Smooth muscle cell (in vitro differentiated cells): ENCODE results near the gene NBEA. TPM values are rescaled to one million over a fixed set of nuclear protein-coding genes. Genes with fewer than 3 reads are reported as not detected.

Experiments used
- DNase-seq: peaks from one replicate; lab custom pipeline; 2025; ENCODE audit not compliant: unreplicated experiment; lab: John Stamatoyannopoulos, UW
- H2AFZ ChIP-seq: fragments of 200-600 bp; sonication (generic); 2 replicates; pipeline ENCODE4 v1.6.0; 2016; ENCODE audit warnings: antibody characterized with exemption, low read depth, mild to moderate bottlenecking
- H3F3A ChIP-seq: fragments of 200-600 bp; sonication (generic); 2 replicates; pipeline ENCODE4 v1.6.0; 2017; ENCODE audit warnings: antibody characterized with exemption, low read depth
- H3K27ac ChIP-seq: fragments of 200-600 bp; sonication (generic); 2 replicates; pipeline ENCODE4 v1.5.1; 2016; ENCODE audit warnings: low read depth, mild to moderate bottlenecking
- H3K27me3 ChIP-seq: fragments of 200-600 bp; sonication (generic); 2 replicates; pipeline ENCODE4 v1.6.1; 2016; ENCODE audit warnings: low read depth, mild to moderate bottlenecking
- H3K36me3 ChIP-seq: fragments of 200-600 bp; sonication (generic); 2 replicates; pipeline ENCODE4 v1.5.1; 2016; ENCODE audit warnings: low read depth
- H3K4me1 ChIP-seq: fragments of 200-600 bp; sonication (generic); 2 replicates; pipeline ENCODE4 v1.5.1; 2016; ENCODE audit warnings: low read depth
- H3K4me2 ChIP-seq: fragments of 200-600 bp; sonication (generic); 2 replicates; pipeline ENCODE4 v1.6.0; 2016; ENCODE audit warnings: mild to moderate bottlenecking
- H3K4me3 ChIP-seq: fragments of 200-600 bp; sonication (generic); 2 replicates; pipeline ENCODE4 v1.5.1; 2016; ENCODE audit warnings: mild to moderate bottlenecking
- H3K79me2 ChIP-seq: fragments of 200-600 bp; sonication (generic); 2 replicates; pipeline ENCODE4 v1.6.0; 2016; ENCODE audit warnings: low read depth, mild to moderate bottlenecking
- H3K9ac ChIP-seq: fragments of 200-600 bp; sonication (generic); 2 replicates; pipeline ENCODE4 v1.6.0; 2016; ENCODE audit warnings: low read depth
- H3K9me3 ChIP-seq: fragments of 200-600 bp; sonication (generic); replicated peaks from 2 replicates; pipeline ENCODE4 v1.5.1; 2016; ENCODE audit warnings: low read depth
- H4K20me1 ChIP-seq: fragments of 200-600 bp; sonication (generic); 2 replicates; pipeline ENCODE4 v1.6.0; 2016; ENCODE audit warnings: low read depth
- CTCF ChIP-seq: fragments of 200-600 bp; sonication (generic); IDR thresholded peaks from 2 replicates; pipeline ENCODE4 v1.5.1; 2017; ENCODE audit warnings: borderline replicate concordance, mild to moderate bottlenecking, antibody characterized with exemption; ENCODE audit not compliant: insufficient read depth, poor library complexity, severe bottlenecking
- WGBS: methylation state at CpG from one replicate; pipeline ENCODE4 v1.1.7; 2016; ENCODE audit warnings: low lambda C conversion rate; 5-methylcytosine and 5-hydroxymethylcytosine counted together
- polyA plus RNA-seq: library from polyadenylated mRNA; unstranded; fragments of >200 nt; fragmentation: Nextera tagmentation; extraction: Ambion mirVana; gene quantifications from 2 replicates; pipeline ENCODE4 v1.2.1, GENCODE V29; 2016
- total RNA-seq: library from RNA; depleted of rRNA; stranded (reverse); fragments of >200 nt; gene quantifications from 2 replicates; pipeline ENCODE4 v1.2.3, GENCODE V29; 2014

Gene NBEA
- total and polyA plus RNA-seq, 2 experiments from 2014 or later = 3.6 to 11.7 TPM

DNA sequence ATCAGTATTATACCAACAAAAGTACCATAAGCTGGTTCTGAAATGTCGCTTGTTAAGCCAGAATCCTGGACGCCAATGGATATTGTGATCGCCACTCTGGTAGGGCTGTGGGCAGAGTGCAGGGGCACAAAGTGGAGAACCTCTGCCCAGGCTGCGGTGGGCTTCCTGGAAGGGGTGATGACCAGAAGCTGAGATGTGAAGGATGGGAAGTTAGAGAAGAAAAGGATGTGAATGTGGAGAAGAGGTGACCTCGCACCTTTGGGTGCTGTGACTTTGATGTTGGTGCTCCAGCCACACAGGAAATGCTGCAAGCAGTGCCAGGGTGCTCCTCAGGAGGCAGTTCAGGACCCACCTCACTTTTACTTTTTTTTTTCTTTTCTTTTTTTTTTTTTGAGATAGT is 742.4 kb downstream of the NBEA start:
- H2AFZ ChIP-seq = no peak overlapping the region
- no peaks in the 10 kb centered on the region for H3K4me1 ChIP-seq
- TF ChIP-seq CTCF = no peak
- H3K4me3 ChIP-seq = no peak overlapping the region
- no peak for DNase-seq
- H3K9me3 ChIP-seq = no peaks in the 10 kb centered on the region
- H3K36me3 ChIP-seq = no peaks in the 10 kb centered on the region
- H4K20me1 ChIP-seq = no peaks in the 10 kb centered on the region
- no peaks in the 10 kb centered on the region for H3F3A ChIP-seq
- H3K4me2 ChIP-seq = no peak overlapping the region
- H3K27ac ChIP-seq = no peak overlapping the region
- H3K9ac ChIP-seq = no peak overlapping the region
- no peaks in the 10 kb centered on the region for H3K79me2 ChIP-seq
- no peaks in the 10 kb centered on the region for H3K27me3 ChIP-seq
- WGBS = 94% methylated on average over 5 of the region's 5 CpGs

DNA sequence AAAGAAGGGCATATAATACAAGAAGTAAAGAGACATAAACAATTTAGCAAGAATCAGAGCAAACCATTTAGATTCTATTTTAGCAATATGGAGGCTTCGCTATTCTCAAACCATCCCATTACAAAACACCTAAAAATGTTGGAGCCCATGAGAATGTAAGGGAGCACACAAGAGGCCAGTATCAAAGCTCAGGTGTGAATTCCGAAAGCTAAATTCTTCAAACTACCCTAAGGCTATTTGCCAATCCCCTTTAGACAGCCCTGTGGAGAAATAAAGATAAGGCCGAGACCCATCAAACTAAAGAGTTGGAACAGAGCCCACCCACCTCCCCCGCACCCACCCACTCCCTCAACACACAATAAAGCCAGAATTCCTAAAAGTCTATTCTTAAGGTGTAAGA is 745.3 kb downstream of the NBEA start:
- no peaks in the 10 kb centered on the region for H4K20me1 ChIP-seq
- H3K9me3 ChIP-seq = no peaks in the 10 kb centered on the region
- H2AFZ ChIP-seq = no peak overlapping the region
- no peak overlapping the region for H3K27ac ChIP-seq
- H3K9ac ChIP-seq = no peak overlapping the region
- H3K4me1 ChIP-seq = no peaks in the 10 kb centered on the region
- H3K36me3 ChIP-seq = no peaks in the 10 kb centered on the region
- no peak for DNase-seq
- no peaks in the 10 kb centered on the region for H3K79me2 ChIP-seq
- WGBS = 77% methylated on average over 4 of the region's 4 CpGs
- no peak for TF ChIP-seq CTCF
- H3K4me3 ChIP-seq = no peak overlapping the region
- no peak overlapping the region for H3K4me2 ChIP-seq
- H3F3A ChIP-seq = no peaks in the 10 kb centered on the region
- H3K27me3 ChIP-seq = no peaks in the 10 kb centered on the region

GRCh38 chr13:35690581-35691207 is 748.6 kb downstream of the NBEA start:
- no peaks in the 10 kb centered on the region for H3K9me3 ChIP-seq
- DNase-seq = no peak
- H3K4me1 ChIP-seq = no peaks in the 10 kb centered on the region
- no peaks in the 10 kb centered on the region for H3K27me3 ChIP-seq
- TF ChIP-seq CTCF = no peak
- H4K20me1 ChIP-seq = no peaks in the 10 kb centered on the region
- 70% methylated on average over 8 of the region's 8 CpGs for WGBS
- H2AFZ ChIP-seq = no peak overlapping the region
- no peak overlapping the region for H3K4me2 ChIP-seq
- H3K27ac ChIP-seq = no peak overlapping the region
- no peaks in the 10 kb centered on the region for H3K79me2 ChIP-seq
- no peak overlapping the region for H3K9ac ChIP-seq
- H3F3A ChIP-seq = no peaks in the 10 kb centered on the region
- no peaks in the 10 kb centered on the region for H3K36me3 ChIP-seq
- H3K4me3 ChIP-seq = no peak overlapping the region

DNA sequence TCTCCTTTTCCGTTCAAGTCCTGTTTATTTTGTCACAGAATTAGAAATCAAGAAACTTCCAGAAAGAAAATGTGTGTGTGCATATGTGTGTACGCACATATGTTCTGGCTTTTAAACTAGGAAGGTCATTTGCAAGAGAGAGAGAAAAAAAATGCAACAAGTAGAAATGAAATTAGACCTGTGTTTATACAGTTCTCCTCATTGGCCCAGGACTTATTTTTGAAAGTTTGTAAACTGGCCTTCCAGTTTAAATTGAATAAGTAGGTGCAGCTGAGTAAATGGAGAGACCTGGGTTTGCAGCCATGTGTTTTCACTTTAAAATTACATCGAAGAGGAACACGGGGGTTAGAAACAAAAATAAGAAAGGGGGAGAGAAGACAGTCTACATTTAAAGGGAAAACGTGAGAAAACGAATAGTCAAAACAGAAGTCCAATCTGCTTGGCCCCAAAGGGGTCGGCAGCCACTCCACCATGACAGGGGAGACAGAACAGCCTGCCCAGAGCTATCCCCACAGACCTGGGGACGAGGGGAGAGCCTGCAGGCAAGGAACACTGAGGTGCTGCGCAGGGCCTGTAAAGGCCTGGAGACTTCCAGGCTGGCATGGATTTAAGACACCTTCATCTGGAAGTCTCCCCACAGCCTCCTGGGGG is 751.2 kb downstream of the NBEA start:
- WGBS = 92% methylated on average over 9 of the region's 9 CpGs
- Histone ChIP-seq H4K20me1 (no peaks in the 10 kb centered on the region), H3K79me2 (no peaks in the 10 kb centered on the region), H3K27ac (no peak overlapping the region), H3K4me3 (no peak overlapping the region), H3K9ac (no peak overlapping the region), H3F3A (no peaks in the 10 kb centered on the region), H3K36me3 (no peaks in the 10 kb centered on the region), H2AFZ (no peak overlapping the region), H3K4me1 (no peaks in the 10 kb centered on the region), H3K9me3 (no peaks in the 10 kb centered on the region), H3K4me2 (no peak overlapping the region), H3K27me3 (no peaks in the 10 kb centered on the region)
- no peak for DNase-seq
- TF ChIP-seq CTCF = no peak
